ENCODE data around the gene TMF1.

Gene TMF1

DNA sequence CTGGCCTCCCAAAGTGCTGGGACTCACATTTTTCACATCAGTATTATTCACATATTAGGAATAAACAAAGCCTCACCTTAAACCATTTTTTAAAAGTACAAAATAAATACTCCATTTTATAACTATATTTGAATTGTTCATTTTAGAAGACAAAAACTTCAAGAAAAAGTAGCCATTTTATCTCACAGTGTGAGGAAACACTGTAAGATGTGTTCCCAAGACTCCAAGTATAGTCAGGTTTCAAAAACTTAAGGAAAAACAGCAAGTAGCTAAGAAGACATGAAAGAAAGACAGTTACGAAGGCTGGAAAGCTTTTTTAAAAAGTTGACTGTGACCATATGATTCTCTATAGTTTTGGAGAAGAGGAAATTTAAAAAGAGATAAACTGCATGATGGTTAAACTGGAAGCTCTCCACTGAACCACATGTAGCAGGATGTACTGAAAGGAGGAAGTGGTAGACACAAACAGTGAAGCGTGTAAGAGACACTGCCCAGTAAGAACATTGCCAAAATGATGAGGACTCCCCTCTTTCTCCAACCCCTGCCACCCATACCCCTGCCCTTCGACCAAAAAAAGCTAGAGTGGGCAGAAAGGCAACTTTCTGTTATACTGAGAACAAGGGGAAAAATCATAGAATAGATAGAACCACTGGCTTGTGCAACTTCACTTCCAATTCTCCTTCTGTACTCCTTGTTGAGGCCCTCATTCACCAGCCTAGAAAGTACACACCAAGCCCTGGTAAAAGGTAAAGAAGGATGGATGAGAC, 6.2 kb upstream of the TMF1 start:
- Mint-ChIP-seq H3K4me3 (no peak overlapping the region), H3K27me3 (no peaks in the 10 kb centered on the region), H3K9me3 (peaks cover 4% of the 10 kb centered on the region), H3K27ac (peak overlapping the region; percentile 70), H3K36me3 (ENCODE audit: low read depth) (peaks cover 77% of the 10 kb centered on the region), H3K4me1 (ENCODE audit: low read depth) (peaks cover 42% of the 10 kb centered on the region)

DNA sequence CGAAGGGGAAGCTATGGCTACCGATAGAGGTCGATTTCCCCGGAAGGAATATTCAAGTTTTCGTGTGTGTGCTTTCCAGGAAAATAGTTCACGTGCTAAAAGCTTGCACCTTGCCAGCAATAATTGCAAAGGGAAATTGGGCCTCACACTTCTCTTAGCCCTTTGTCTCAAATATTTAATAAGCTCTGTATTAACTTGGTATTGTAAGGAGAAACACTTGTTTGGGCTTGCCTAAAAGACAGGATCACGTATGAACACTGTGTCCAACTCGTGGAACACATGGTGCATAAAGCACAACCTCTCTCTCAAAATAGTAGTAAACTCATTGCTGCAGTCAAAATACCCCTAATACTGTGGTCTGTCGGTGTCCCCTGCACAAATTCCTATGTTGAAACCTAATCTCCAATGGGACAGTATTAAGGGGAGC, 352 bp upstream of the TMF1 start:
- Mint-ChIP-seq H3K4me3 (peak overlapping the region; percentile 96), H3K9me3 (no peaks in the 10 kb centered on the region), H3K36me3 (ENCODE audit: low read depth) (peaks cover 36% of the 10 kb centered on the region), H3K4me1 (ENCODE audit: low read depth) (peaks cover 54% of the 10 kb centered on the region), H3K27ac (peak overlapping the region; percentile 93), H3K27me3 (no peaks in the 10 kb centered on the region)

DNA sequence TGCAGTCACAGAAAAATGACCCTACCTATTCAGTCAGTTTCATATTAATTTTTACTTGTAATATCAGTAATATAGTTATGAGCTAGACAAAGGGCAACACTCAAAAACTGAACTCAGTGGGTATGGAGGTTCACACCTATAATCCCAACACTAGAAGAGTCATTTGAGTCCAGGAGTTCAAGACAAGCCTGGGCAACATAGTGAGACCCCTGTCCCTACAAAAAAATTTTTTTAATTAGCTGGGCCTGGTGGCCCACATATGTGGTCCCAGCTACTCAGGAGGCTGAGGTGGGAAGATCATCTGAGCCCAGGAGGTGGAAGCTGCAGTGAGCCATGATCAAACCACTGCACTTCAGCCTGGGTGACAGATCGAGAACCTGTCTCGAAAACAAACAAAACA, 3.1 kb downstream of the TMF1 start:
- peaks cover 41% of the 10 kb centered on the region for H3K36me3 Mint-ChIP-seq (ENCODE audit: low read depth)
- H3K4me3 Mint-ChIP-seq, result peak overlapping the region; percentile 32
- no peak overlapping the region for H3K27ac Mint-ChIP-seq
- no peaks in the 10 kb centered on the region for H3K27me3 Mint-ChIP-seq
- H3K9me3 Mint-ChIP-seq, result no peaks in the 10 kb centered on the region
- peaks cover 52% of the 10 kb centered on the region for H3K4me1 Mint-ChIP-seq (ENCODE audit: low read depth)

DNA sequence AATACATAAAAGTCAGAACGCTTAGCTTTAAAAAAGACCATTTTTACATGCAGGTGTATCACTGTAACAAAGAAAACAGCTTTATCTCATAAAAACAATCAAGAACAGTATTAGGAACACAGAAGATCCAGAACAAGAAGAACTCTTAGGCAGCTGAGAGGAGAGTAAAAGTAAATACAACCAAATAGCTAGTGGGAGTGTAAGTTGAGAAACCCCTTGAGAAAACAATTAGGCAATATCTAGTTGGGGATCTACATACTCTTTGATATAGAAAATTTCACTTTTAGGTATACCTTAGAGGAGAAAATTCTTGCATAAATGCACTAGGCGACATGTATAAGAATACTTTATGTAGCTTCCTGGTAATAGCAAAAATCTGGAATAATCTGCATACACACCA, 7.5 kb downstream of the TMF1 start:
- no peak overlapping the region for H3K4me3 Mint-ChIP-seq
- H3K36me3 Mint-ChIP-seq (ENCODE audit: low read depth), result peaks cover 56% of the 10 kb centered on the region
- peaks cover 28% of the 10 kb centered on the region for H3K4me1 Mint-ChIP-seq (ENCODE audit: low read depth)
- H3K9me3 Mint-ChIP-seq, result no peaks in the 10 kb centered on the region
- H3K27me3 Mint-ChIP-seq, result no peaks in the 10 kb centered on the region
- no peak overlapping the region for H3K27ac Mint-ChIP-seq

DNA sequence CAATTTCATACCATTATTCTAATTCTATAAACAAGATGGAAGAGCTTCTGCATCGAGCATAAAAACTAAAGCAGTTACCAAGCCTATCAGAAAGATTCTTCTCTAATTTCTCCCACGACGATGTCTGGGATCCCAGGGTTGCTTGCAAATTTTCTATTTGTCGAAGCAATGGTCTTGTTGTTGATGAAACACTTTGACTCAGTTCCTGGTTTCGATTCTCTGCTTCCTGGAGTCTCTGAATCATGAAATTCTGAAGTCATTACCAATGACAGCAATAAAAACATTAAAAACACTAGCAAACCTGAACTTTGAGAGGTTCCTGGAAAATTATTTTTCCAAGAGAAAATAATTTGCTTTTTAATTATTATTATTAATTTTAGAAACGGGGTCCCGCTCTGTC, 18.7 kb downstream of the TMF1 start:
- peak overlapping the region; percentile 58 for H3K27ac Mint-ChIP-seq
- H3K36me3 Mint-ChIP-seq (ENCODE audit: low read depth), result peaks cover 59% of the 10 kb centered on the region
- no peaks in the 10 kb centered on the region for H3K27me3 Mint-ChIP-seq
- H3K4me1 Mint-ChIP-seq (ENCODE audit: low read depth), result peaks cover 14% of the 10 kb centered on the region
- H3K4me3 Mint-ChIP-seq, result no peak overlapping the region
- H3K9me3 Mint-ChIP-seq, result no peaks in the 10 kb centered on the region

DNA sequence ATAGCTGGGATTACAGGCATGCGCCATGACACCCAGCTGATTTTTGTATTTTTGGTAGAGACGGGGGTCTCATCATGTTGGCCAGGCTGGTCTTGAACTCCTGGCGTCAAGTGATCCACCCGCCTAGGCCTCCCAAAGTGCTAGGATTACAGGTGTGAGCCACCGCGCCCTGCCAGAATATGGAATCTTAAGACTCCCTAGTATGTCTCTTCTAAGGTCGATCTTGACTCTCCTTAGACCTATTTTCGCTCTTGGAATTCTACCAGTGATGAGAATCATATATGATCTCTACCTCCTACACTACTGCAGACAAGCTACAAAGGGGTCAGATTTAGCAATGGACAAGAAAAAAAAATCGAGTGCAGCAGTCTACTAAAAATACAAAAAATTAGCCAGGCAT, 19.4 kb downstream of the TMF1 start:
- Mint-ChIP-seq H3K4me1 (ENCODE audit: low read depth) (peaks cover 14% of the 10 kb centered on the region), H3K27me3 (no peaks in the 10 kb centered on the region), H3K9me3 (no peaks in the 10 kb centered on the region), H3K4me3 (no peak overlapping the region), H3K27ac (peak overlapping the region; percentile 27), H3K36me3 (ENCODE audit: low read depth) (peaks cover 59% of the 10 kb centered on the region)

DNA sequence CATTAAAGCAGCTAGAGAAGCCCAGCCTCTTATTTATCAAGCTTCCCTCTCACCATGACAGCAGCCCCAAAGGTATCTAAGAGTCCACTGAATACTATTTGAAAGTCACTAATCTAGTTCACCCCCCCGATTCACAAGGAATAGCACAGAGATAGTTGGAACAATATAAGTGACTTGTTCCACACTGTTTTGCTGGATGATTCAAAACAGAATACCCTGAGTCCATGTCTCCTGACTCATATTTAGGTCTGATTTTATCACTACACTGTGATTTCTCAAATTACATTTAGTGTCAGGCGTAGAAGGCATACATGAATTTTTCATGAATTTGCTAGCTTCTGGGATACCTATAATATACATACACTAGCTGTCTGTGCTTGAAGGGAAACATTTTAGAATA, 20.0 kb downstream of the TMF1 start:
- Mint-ChIP-seq H3K27ac (no peak overlapping the region), H3K36me3 (ENCODE audit: low read depth) (peaks cover 63% of the 10 kb centered on the region), H3K4me1 (ENCODE audit: low read depth) (peaks cover 14% of the 10 kb centered on the region), H3K9me3 (no peaks in the 10 kb centered on the region), H3K27me3 (no peaks in the 10 kb centered on the region), H3K4me3 (no peak overlapping the region)

DNA sequence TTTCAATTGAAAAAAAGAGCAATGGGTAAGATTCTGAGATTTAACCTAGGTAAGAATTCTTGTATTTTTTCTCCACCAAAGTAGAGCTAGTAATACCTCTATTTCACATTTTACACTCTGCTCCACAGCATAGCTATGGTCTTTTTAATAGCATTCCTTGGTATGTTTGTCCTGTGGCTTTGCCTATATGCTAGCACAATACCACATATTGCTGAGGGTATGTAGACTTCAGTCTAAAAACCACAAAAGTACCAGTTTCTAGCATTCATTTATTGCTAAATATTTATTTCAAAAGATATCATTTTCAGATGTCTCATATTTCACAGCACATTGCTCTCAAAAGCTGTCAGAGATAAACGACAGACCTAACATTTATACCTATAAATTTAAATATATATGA, 20.5 kb downstream of the TMF1 start:
- Mint-ChIP-seq H3K4me3 (no peak overlapping the region), H3K9me3 (no peaks in the 10 kb centered on the region), H3K36me3 (ENCODE audit: low read depth) (peaks cover 62% of the 10 kb centered on the region), H3K27ac (no peak overlapping the region), H3K27me3 (no peaks in the 10 kb centered on the region), H3K4me1 (ENCODE audit: low read depth) (peaks cover 14% of the 10 kb centered on the region)

DNA sequence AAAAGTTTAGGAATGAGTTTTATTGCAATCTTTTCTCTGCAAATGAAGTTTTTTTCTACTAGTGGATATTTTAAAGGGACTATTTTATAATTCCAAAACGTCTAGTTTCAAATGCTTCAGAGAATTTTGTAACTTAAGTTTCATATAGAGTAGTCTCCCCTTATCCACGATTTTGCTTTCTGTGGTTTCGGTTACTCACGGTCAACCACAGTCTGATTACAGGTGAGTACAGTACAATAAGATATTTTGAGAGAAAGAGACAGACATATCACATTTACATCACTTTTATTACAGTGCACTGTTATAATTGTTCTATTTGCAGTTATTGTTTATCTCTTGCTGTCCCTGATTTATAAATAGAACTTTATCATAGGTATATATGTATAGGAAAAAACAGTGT, 31.3 kb downstream of the TMF1 start:
- Mint-ChIP-seq H3K4me1 (ENCODE audit: low read depth) (no peaks in the 10 kb centered on the region), H3K9me3 (no peaks in the 10 kb centered on the region), H3K36me3 (ENCODE audit: low read depth) (peaks cover 34% of the 10 kb centered on the region), H3K4me3 (no peak overlapping the region), H3K27me3 (no peaks in the 10 kb centered on the region), H3K27ac (no peak overlapping the region)

DNA sequence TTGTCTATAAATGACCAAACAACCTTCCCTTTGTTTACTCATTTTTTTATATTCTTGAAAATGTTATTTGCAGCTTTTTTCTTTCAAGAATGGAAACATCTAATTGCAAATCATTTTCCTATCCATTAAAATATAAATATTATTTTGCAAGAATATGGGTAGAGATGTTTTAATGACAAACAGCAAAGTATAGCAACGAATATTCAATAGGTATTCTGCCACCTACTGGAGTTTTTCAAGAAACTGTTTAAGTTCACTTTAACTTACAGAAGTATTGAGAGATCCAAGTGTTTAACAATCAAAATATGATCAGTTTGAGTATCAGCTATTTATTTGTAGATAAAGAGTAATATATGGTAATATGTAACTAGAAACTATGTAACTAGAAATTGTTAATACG, 31.7 kb downstream of the TMF1 start:
- H3K4me1 Mint-ChIP-seq (ENCODE audit: low read depth), result no peaks in the 10 kb centered on the region
- H3K36me3 Mint-ChIP-seq (ENCODE audit: low read depth), result peaks cover 30% of the 10 kb centered on the region
- no peaks in the 10 kb centered on the region for H3K9me3 Mint-ChIP-seq
- H3K27me3 Mint-ChIP-seq, result no peaks in the 10 kb centered on the region
- no peak overlapping the region for H3K27ac Mint-ChIP-seq
- H3K4me3 Mint-ChIP-seq, result no peak overlapping the region

DNA sequence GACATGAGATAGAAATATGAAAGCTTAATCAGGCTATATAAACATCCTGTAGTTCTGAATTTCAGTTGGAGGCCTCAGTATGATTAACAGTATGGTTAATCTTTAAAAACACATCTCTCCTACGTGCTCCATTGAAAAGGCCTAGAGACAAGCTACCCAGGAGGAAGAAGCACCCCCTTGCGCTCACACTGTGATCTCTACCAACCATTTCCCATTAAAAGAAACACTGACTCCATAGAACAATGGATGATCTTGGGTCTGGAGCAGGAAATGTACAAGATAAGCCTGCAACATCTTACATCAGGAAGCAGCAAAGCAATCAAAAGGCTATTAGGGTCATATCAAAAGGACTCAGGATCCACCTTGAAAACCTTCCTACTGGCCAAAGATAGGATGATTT, 35.2 kb downstream of the TMF1 start:
- no peak overlapping the region for H3K4me3 Mint-ChIP-seq
- peaks cover 24% of the 10 kb centered on the region for H3K4me1 Mint-ChIP-seq (ENCODE audit: low read depth)
- no peak overlapping the region for H3K27ac Mint-ChIP-seq
- H3K36me3 Mint-ChIP-seq (ENCODE audit: low read depth), result peaks cover 15% of the 10 kb centered on the region
- no peaks in the 10 kb centered on the region for H3K9me3 Mint-ChIP-seq
- no peaks in the 10 kb centered on the region for H3K27me3 Mint-ChIP-seq

DNA sequence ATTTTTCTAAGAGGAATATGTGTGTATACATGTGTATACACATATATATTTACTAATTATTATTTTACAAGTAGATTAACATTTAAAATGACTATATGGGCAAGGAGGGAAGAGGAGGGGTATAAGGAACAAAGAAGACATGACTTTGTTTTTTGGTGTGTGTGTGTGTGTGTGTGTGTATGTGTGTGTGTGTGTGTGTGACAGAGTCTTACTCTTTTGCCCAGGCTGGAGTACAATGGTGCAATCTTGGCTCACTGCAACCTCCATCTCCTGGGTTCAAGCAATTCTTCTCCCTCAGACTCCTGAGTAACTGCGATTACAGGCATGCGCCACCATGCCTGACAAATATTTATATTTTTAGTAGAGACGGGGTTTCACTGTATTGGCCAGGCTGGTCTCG, 36.0 kb downstream of the TMF1 start:
- H3K4me1 Mint-ChIP-seq (ENCODE audit: low read depth), result peaks cover 24% of the 10 kb centered on the region
- peaks cover 12% of the 10 kb centered on the region for H3K36me3 Mint-ChIP-seq (ENCODE audit: low read depth)
- H3K9me3 Mint-ChIP-seq, result no peaks in the 10 kb centered on the region
- H3K27ac Mint-ChIP-seq, result no peak overlapping the region
- H3K4me3 Mint-ChIP-seq, result no peak overlapping the region
- H3K27me3 Mint-ChIP-seq, result no peaks in the 10 kb centered on the region

DNA sequence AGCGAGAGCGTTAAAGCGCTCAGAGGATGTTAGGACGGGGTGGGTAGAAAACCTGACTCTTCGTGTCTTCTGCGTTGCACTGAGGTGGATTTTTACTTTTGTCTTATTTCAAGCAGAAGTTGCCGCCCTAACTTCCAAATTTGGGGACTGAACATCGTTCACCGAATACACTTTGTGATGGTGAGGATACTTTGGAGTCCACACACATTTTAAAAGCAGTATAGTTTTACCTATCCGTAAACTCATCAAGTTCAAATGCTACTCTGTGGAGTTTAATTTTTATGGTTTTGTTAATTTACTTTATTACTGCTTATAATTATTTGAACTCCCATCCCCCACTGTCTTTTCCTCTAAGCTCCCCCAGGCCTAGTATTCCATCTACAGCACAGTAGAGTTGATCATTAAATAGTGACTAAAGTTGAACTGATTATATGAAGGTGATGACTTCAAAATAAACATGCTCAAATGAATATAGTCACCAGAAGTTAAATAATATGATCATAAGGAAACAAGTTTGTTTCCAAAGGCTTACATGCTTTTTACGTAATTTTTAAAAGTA, 38.0 kb downstream of the TMF1 start:
- Mint-ChIP-seq H3K27ac (peak overlapping the region; percentile 79), H3K27me3 (no peaks in the 10 kb centered on the region), H3K9me3 (no peaks in the 10 kb centered on the region), H3K36me3 (ENCODE audit: low read depth) (peaks cover 12% of the 10 kb centered on the region), H3K4me3 (peak overlapping the region; percentile 85), H3K4me1 (ENCODE audit: low read depth) (peaks cover 24% of the 10 kb centered on the region)

DNA sequence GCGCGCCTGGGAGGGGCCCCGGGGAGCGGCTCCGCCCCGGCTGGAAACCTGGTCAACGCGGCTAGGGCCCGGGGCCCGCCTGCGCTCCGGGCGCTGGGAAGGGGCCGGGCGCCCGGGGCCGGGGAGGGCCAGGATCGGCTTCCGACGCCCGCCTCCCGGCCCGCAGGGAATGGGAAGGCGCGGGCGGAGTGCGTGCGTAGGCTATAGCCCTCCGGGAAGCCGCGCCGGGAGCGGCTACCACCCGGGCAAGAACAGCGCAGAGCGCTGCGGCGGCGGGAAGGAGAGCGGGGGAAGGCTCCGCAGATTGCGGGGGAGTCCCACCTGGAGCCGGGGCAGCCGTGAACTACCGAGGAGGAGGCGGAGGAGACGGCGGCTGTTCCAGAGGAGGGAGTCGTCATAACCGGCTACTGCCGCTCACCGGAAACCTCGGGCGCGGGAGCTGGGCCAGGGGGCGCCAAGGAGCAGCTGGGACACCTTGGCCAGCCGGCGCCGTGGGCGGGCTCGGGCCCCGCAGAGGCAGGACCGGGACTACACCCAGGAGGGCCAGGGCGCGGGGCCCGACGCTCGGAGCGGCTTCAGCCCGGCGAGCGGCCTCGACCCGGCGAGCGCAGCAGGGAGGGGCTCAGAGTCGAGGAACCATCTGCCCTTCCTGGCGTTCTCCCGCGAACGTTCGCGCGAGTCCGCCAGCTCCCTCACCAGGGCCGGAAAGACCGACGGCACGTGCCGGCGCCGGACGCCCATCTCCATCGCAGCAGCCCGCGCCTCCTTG, 38.7 kb downstream of the TMF1 start, which contains the start of gene EOGT:
EOGT (minus strand) TSS at position 432 of the 769 bp plus-strand sequence. CDS start 3,838 bp downstream, outside the sequence.
- Mint-ChIP-seq H3K27me3 (no peaks in the 10 kb centered on the region), H3K27ac (peak within 1 kb of the TSS; percentile 82), H3K4me1 (ENCODE audit: low read depth) (peaks cover 24% of the 10 kb centered on the region), H3K36me3 (ENCODE audit: low read depth) (peaks cover 19% of the 10 kb centered on the region), H3K4me3 (peak within 1 kb of the TSS; percentile 85), H3K9me3 (no peaks in the 10 kb centered on the region)

DNA sequence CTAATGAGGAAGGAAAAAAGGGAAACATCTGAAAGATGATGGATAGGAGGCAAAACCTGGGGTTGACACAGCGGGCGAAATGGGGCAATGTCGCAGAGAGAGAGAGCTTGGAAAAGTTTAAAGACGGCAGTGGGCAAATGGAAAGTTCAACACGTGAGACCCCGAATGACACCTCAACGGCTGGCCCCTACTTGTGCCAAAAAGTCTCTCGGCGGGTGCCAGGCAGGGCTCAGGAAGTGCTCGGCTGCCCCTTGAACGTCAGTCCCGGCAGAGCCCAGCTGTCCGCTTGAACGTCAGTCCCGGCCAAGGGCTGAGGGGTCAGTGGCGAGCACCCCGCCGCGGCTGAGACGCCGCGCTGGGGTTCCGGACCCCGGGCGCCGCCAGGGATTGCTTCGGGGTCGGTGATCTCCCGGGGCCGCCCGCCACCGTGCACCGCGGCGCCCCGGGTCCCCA, 39.3 kb downstream of the TMF1 start:
- Mint-ChIP-seq H3K27me3 (no peaks in the 10 kb centered on the region), H3K9me3 (no peaks in the 10 kb centered on the region), H3K4me1 (ENCODE audit: low read depth) (peaks cover 24% of the 10 kb centered on the region), H3K36me3 (ENCODE audit: low read depth) (peaks cover 24% of the 10 kb centered on the region), H3K27ac (peak overlapping the region; percentile 82), H3K4me3 (peak overlapping the region; percentile 84)

All from stimulated activated naive CD8-positive, alpha-beta T cell treated with anti-CD3 and anti-CD28 coated beads, Interleukin-15, Interleukin-2, amounts not matched to agents 100 ng/mL and 50 ng/mL, for 24 hours (primary cell).